ENCODE measurements around the gene CACNB2. TPM values are rescaled to one million over a fixed set of nuclear protein-coding genes. Genes with fewer than 3 reads are reported as not detected.

The CACNB2 gene
- total and polyA plus RNA-seq, 7 experiments from 2014 or later: 0.30 to 0.49 (median 0.48) TPM; not detected in 4

GRCh38 chr10:18134509-18134908, 5.7 kb upstream of the CACNB2 start:
- intact Hi-C loops (cut with micrococcal nuclease): no loop called here
- Mint-ChIP-seq H3K27me3 (peaks cover 3 to 15% (median 14%) of the 10 kb centered on the region in 5 donors), H3K4me3 (no peak overlapping the region), H3K9me3 (peaks cover 0 to 3% (median 0%) of the 10 kb centered on the region in 11 donors), H3K4me1 (no peaks in the 10 kb centered on the region), H3K36me3 (no peaks in the 10 kb centered on the region), H3K27ac (no peak overlapping the region)
- CTCF ChIA-PET: interaction anchor here (0.7 kb wide), 1 partner anchor 159 kb away, joined by 3 read pairs; no protein-coding TSS in a partner anchor
- Histone ChIP-seq H3K9me3 (ENCODE audit: control insufficient read depth in 2 of 3, low read length in 3 of 3) (no peaks in the 10 kb centered on the region), H3K27ac (ENCODE audit: low read depth, low read length) (no peak overlapping the region), H3K36me3 (ENCODE audit: control insufficient read depth in 2 of 3, insufficient read depth in 3 of 3, low read length in 3 of 3) (no peaks in the 10 kb centered on the region), H3K4me3 (ENCODE audit: low read length) (no peak overlapping the region), H3K27me3 (ENCODE audit: control insufficient read depth in 2 of 2, insufficient read depth in 2 of 2, low read length in 2 of 2) (no peaks in the 10 kb centered on the region), H3K4me1 (ENCODE audit: control insufficient read depth in 2 of 2, insufficient read depth in 2 of 2, low read length in 2 of 2) (no peaks in the 10 kb centered on the region)
- POLR2A ChIA-PET: no interaction called here
- ATAC-seq: no peak
- DNase-seq: no peak

- CTCF ChIA-PET: interaction anchor here (0.7 kb wide), 1 partner anchor 158 kb away, joined by 3 read pairs; no protein-coding TSS in a partner anchor
Measured at GRCh38 chr10:18134921-18135320, 5.3 kb upstream of the CACNB2 start.

DNA sequence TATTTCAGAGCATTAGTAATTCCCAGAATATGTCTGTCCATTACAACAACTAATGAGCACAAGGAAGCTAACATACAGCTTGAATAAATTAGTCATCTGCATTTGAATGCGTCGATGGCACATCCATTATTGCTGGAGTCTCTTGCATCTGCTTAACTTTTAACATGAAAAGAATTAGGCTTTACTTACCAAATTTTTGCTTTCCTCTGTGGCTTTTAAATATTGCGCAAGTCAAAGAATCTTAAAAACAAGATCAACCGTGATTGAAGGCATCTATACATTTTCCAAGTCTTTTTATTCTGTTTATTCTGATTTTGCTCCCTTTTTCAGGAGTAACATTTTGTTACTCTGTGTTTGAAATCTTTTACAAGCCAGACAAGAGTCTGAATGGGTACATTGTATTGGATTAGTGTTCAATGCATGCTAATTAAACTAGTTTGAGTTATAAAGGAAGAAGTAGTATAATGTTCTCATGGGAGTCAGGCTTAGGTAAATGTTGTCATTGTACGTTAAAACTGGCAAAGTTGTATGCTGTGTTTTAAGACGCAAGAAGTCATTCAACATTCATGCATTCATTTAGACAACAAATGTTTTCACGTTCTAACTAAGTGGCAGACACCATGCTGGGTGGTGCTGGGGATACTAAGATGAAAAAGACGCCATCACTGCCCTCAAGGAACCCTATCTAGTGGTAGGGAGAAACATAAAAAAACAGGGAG, 4.0 kb upstream of the CACNB2 start:
- CTCF ChIA-PET: no interaction called here
- no peaks in the 10 kb centered on the region for H3K36me3 ChIP-seq (ENCODE audit: control insufficient read depth in 2 of 3, insufficient read depth in 3 of 3, low read length in 3 of 3)
- H3K9me3 Mint-ChIP-seq: peaks cover 0 to 3% (median 0%) of the 10 kb centered on the region in 11 donors
- no peak for ATAC-seq
- H3K4me1 ChIP-seq (ENCODE audit: control insufficient read depth in 2 of 2, insufficient read depth in 2 of 2, low read length in 2 of 2): no peaks in the 10 kb centered on the region
- DNase-seq: no peak
- H3K36me3 Mint-ChIP-seq: no peaks in the 10 kb centered on the region
- H3K27me3 ChIP-seq (ENCODE audit: control insufficient read depth in 2 of 2, insufficient read depth in 2 of 2, low read length in 2 of 2): no peaks in the 10 kb centered on the region
- H3K27ac Mint-ChIP-seq: no peak overlapping the region
- intact Hi-C loops (cut with micrococcal nuclease): no loop called here
- H3K27me3 Mint-ChIP-seq: peaks cover 9 to 21% (median 17%) of the 10 kb centered on the region in 5 donors
- no peak overlapping the region for H3K4me3 Mint-ChIP-seq
- no peaks in the 10 kb centered on the region for H3K4me1 Mint-ChIP-seq
- no peak overlapping the region for H3K4me3 ChIP-seq (ENCODE audit: low read length)
- POLR2A ChIA-PET: no interaction called here
- H3K9me3 ChIP-seq (ENCODE audit: control insufficient read depth in 2 of 3, low read length in 3 of 3): no peaks in the 10 kb centered on the region
- no peak overlapping the region for H3K27ac ChIP-seq (ENCODE audit: low read depth, low read length)

More at GRCh38 chr10:18134921-18135320, 5.3 kb upstream of the CACNB2 start:
- Mint-ChIP-seq H3K4me1 (no peaks in the 10 kb centered on the region), H3K27me3 (peaks cover 8 to 19% (median 16%) of the 10 kb centered on the region in 5 donors), H3K36me3 (no peaks in the 10 kb centered on the region), H3K9me3 (peaks cover 0 to 3% (median 0%) of the 10 kb centered on the region in 11 donors), H3K4me3 (no peak overlapping the region), H3K27ac (no peak overlapping the region)
- Histone ChIP-seq H3K27ac (ENCODE audit: low read depth, low read length) (no peak overlapping the region), H3K9me3 (ENCODE audit: control insufficient read depth in 2 of 3, low read length in 3 of 3) (no peaks in the 10 kb centered on the region), H3K27me3 (ENCODE audit: control insufficient read depth in 2 of 2, insufficient read depth in 2 of 2, low read length in 2 of 2) (no peaks in the 10 kb centered on the region), H3K4me1 (ENCODE audit: control insufficient read depth in 2 of 2, insufficient read depth in 2 of 2, low read length in 2 of 2) (no peaks in the 10 kb centered on the region), H3K4me3 (ENCODE audit: low read length) (no peak overlapping the region), H3K36me3 (ENCODE audit: control insufficient read depth in 2 of 3, insufficient read depth in 3 of 3, low read length in 3 of 3) (no peaks in the 10 kb centered on the region)
- DNase-seq (no peak), ATAC-seq (no peak)
- intact Hi-C loops (cut with micrococcal nuclease): no loop called here
- POLR2A ChIA-PET: no interaction called here

- CTCF ChIA-PET: no interaction called here
- Mint-ChIP-seq H3K9me3 (peaks cover 0 to 3% (median 0%) of the 10 kb centered on the region in 11 donors), H3K27me3 (peaks cover 17 to 30% (median 26%) of the 10 kb centered on the region in 5 donors), H3K4me3 (no peak overlapping the region), H3K27ac (no peak overlapping the region), H3K4me1 (no peaks in the 10 kb centered on the region), H3K36me3 (no peaks in the 10 kb centered on the region)
- DNase-seq (no peak), ATAC-seq (no peak)
- no peaks in the 10 kb centered on the region for H3K9me3 ChIP-seq (ENCODE audit: control insufficient read depth in 2 of 3, low read length in 3 of 3)
- no peak overlapping the region for H3K4me3 ChIP-seq (ENCODE audit: low read length)
- H3K27ac ChIP-seq (ENCODE audit: low read depth, low read length): no peak overlapping the region
- POLR2A ChIA-PET: no interaction called here
- no peaks in the 10 kb centered on the region for H3K36me3 ChIP-seq (ENCODE audit: control insufficient read depth in 2 of 3, insufficient read depth in 3 of 3, low read length in 3 of 3)
- H3K27me3 ChIP-seq (ENCODE audit: control insufficient read depth in 2 of 2, insufficient read depth in 2 of 2, low read length in 2 of 2): no peaks in the 10 kb centered on the region
- intact Hi-C loops (cut with micrococcal nuclease): no loop called here
- no peaks in the 10 kb centered on the region for H3K4me1 ChIP-seq (ENCODE audit: control insufficient read depth in 2 of 2, insufficient read depth in 2 of 2, low read length in 2 of 2)
Measured at GRCh38 chr10:18137111-18137510, 3.1 kb upstream of the CACNB2 start.

- H3K27ac Mint-ChIP-seq: no peak overlapping the region
- H3K4me1 Mint-ChIP-seq: no peaks in the 10 kb centered on the region
- H3K4me3 Mint-ChIP-seq: no peak overlapping the region
- no peaks in the 10 kb centered on the region for H3K36me3 ChIP-seq (ENCODE audit: control insufficient read depth in 2 of 3, insufficient read depth in 3 of 3, low read length in 3 of 3)
- intact Hi-C loops (cut with micrococcal nuclease): no loop called here
- DNase-seq (no peak), ATAC-seq (no peak)
- no peaks in the 10 kb centered on the region for H3K9me3 ChIP-seq (ENCODE audit: control insufficient read depth in 2 of 3, low read length in 3 of 3)
- H3K27ac ChIP-seq (ENCODE audit: low read depth, low read length): no peak overlapping the region
- H3K36me3 Mint-ChIP-seq: no peaks in the 10 kb centered on the region
- peaks cover 29 to 41% (median 38%) of the 10 kb centered on the region in 5 donors for H3K27me3 Mint-ChIP-seq
- no peak overlapping the region for H3K4me3 ChIP-seq (ENCODE audit: low read length)
- peaks cover 0 to 3% (median 0%) of the 10 kb centered on the region in 11 donors for H3K9me3 Mint-ChIP-seq
- H3K4me1 ChIP-seq (ENCODE audit: control insufficient read depth in 2 of 2, insufficient read depth in 2 of 2, low read length in 2 of 2): no peaks in the 10 kb centered on the region
- CTCF ChIA-PET: no interaction called here
- H3K27me3 ChIP-seq (ENCODE audit: control insufficient read depth in 2 of 2, insufficient read depth in 2 of 2, low read length in 2 of 2): no peaks in the 10 kb centered on the region
- POLR2A ChIA-PET: no interaction called here
Measured at GRCh38 chr10:18140957-18141845, 977 bp downstream of the CACNB2 start.

- ChIA-PET CTCF (no interaction called here), POLR2A (no interaction called here)
- Histone ChIP-seq H3K27ac (ENCODE audit: low read depth, low read length) (no peak overlapping the region), H3K9me3 (ENCODE audit: control insufficient read depth in 2 of 3, low read length in 3 of 3) (no peaks in the 10 kb centered on the region), H3K4me3 (ENCODE audit: low read length) (no peak overlapping the region), H3K27me3 (ENCODE audit: control insufficient read depth in 2 of 2, insufficient read depth in 2 of 2, low read length in 2 of 2) (no peaks in the 10 kb centered on the region), H3K36me3 (ENCODE audit: control insufficient read depth in 2 of 3, insufficient read depth in 3 of 3, low read length in 3 of 3) (no peaks in the 10 kb centered on the region), H3K4me1 (ENCODE audit: control insufficient read depth in 2 of 2, insufficient read depth in 2 of 2, low read length in 2 of 2) (no peaks in the 10 kb centered on the region)
- peaks cover 29 to 41% (median 35%) of the 10 kb centered on the region in 5 donors for H3K27me3 Mint-ChIP-seq
- no peak overlapping the region for H3K27ac Mint-ChIP-seq
- intact Hi-C loops (cut with micrococcal nuclease): no loop called here
- no peaks in the 10 kb centered on the region for H3K36me3 Mint-ChIP-seq
- ATAC-seq (no peak), DNase-seq (no peak)
- H3K4me3 Mint-ChIP-seq: no peak overlapping the region
- peaks cover 0 to under 1% (median 0%) of the 10 kb centered on the region in 11 donors for H3K9me3 Mint-ChIP-seq
- H3K4me1 Mint-ChIP-seq: no peaks in the 10 kb centered on the region
Measured at GRCh38 chr10:18142151-18142550, 1.9 kb downstream of the CACNB2 start.

Data from naive thymus-derived CD4-positive, alpha-beta T cell (primary cell).